Measurements from ENCODE around the gene DCTN2.

DCTN2 gene

DNA sequence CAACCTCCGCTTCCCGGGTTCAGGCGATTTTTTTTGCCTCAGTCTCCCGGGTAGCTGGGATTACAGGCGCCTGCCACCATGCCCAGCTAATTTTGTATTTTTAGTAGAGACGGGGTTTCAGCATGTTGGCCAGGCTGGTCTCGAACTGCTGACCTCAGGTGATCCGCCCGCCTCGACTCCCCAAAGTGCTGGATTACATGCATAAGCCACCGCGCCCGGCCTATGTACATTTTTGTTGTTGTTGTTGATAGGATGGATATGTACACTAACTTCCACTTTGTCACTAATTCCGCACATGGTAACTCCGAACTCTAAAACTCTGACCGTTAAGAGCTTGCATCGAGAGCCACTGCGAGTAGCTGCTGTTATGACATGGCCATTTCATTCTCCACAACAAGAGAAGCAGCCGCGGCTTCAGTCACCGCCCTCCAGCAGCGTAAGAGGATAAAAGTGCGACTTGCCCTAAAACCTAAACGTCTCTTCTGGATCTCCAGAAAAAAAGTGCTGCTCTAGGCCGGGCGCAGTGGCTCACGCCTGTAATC is 59.9 kb downstream of the DCTN2 start:
- DNase-seq: no peak

DNA sequence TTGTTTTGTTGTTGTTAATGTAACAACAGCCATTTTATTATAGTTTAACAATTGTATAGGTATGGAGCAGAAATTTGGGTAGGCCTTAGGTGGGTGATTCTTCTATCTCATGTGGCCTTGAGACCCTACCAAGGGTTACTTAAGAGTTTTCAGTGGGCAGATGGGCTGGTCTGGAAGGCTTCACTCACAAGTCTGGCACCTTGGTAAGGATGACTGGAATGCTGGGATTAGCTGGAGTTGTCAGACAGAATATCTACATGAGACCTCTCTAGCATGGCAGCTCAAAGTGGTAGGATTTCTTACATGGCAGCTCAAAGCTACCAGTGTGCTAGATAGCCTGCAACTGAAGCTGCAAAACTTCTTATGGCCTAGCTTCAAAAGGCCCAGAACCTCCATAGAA is 61.3 kb downstream of the DCTN2 start:
- no peak for DNase-seq

DNA sequence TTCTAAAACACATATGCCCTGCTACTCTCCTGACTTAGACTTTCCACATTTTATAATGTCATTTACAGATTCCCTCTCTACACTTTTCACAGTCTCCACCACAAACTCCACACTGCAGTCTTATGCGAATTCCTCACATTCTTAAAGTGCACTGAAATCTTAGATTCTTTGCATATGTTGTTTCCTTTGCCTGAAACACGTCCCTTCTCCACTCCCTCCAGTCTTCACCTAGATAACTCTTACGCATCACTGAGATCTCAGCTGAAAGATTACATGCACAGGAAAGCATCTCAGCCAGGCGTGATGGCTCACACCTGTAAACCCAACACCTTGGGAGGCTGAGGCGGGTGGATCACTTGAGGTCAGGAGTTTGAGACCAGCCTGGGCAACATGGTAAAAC is 63.5 kb downstream of the DCTN2 start:
- no peak for DNase-seq

DNA sequence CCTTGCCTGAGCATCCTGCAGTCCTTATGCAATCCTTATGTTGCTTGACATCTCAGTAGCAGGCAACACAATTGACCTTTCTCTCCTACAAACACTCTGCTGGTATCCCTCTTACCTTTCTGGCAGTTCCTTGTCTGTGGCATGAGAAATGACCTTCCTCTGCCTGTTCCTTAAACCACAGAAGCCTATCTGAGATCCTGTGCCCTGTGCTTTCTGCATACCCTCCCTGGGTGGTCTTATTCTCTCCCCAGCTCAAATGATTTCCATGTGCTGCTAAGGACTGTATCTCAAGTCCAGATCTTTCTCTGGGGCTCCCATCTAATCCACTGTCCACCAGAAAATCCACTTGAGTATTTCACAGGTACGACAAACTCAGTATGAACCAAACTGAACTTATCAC is 65.3 kb downstream of the DCTN2 start:
- no peak for DNase-seq
